HFFc6 (cell line): ENCODE results near the gene ADORA3. TPM values are rescaled to one million over a fixed set of nuclear protein-coding genes. Genes with fewer than 3 reads are reported as not detected.
A peak's percentile ranks its signal among the peaks of the same experiment; 100 is the strongest.

ENCODE experiments used
- DNase-seq: peaks from one replicate; pipeline ENCODE4 v3.0.0-alpha.2; 2018
- H3K27ac Mint-ChIP-seq: 2 replicates; pipeline ENCODE4 v1.8.0; 2020; ENCODE audit warnings: mild to moderate bottlenecking, mixed read lengths
- H3K27me3 Mint-ChIP-seq: 2 replicates; pipeline ENCODE4 v1.8.0; 2021; ENCODE audit warnings: mild to moderate bottlenecking, moderate library complexity, mixed read lengths; ENCODE audit not compliant: insufficient read depth
- H3K36me3 Mint-ChIP-seq: 2 replicates; pipeline ENCODE4 v1.8.0; 2021; ENCODE audit warnings: low read depth, mixed read lengths
- H3K4me1 Mint-ChIP-seq: 2 replicates; pipeline ENCODE4 v1.8.0; 2020; ENCODE audit warnings: low read depth, mixed read lengths
- H3K4me3 Mint-ChIP-seq: 2 replicates; pipeline ENCODE4 v1.8.0; 2020; ENCODE audit warnings: mild to moderate bottlenecking, moderate library complexity, mixed read lengths
- H3K9me3 Mint-ChIP-seq: 2 replicates; pipeline ENCODE4 v1.8.0; 2020; ENCODE audit warnings: mild to moderate bottlenecking, mixed read lengths
- CTCF ChIP-seq: fragments of 200-600 bp; sonication (generic); IDR thresholded peaks from 2 replicates; pipeline ENCODE4 v1.5.0; 2021; ENCODE audit warnings: antibody characterized with exemption, mild to moderate bottlenecking
- total RNA-seq, 6 experiments: library from RNA; stranded (reverse); fragmentation: NEBNext Ultra II Directional; extraction: Animal tissue kit (Norgen Biotek cat#: 25700); gene quantifications; 2 replicates in 1 of 6; 3 replicates in 5 of 6; pipeline ENCODE4 v1.2.3, GENCODE V29; 2021

ADORA3 gene
- total RNA-seq, 6 experiments from 2014 or later: not detected

- peaks cover 47% of the 10 kb centered on the region for H3K36me3 Mint-ChIP-seq
- H3K27ac Mint-ChIP-seq: no peak overlapping the region
- DNase-seq: no peak
- H3K27me3 Mint-ChIP-seq: peaks cover 8% of the 10 kb centered on the region
- no peaks in the 10 kb centered on the region for H3K9me3 Mint-ChIP-seq
- no peak overlapping the region for H3K4me3 Mint-ChIP-seq
- peaks cover 27% of the 10 kb centered on the region for H3K4me1 Mint-ChIP-seq
- TF ChIP-seq CTCF: no peak
These were observed 50.9 kb downstream of the ADORA3 start for GRCh38 chr1:111452581-111452980.

- Mint-ChIP-seq H3K4me1 (peaks cover 44% of the 10 kb centered on the region), H3K27me3 (peaks cover 8% of the 10 kb centered on the region), H3K4me3 (peak overlapping the region; percentile 100), H3K9me3 (no peaks in the 10 kb centered on the region), H3K27ac (peak overlapping the region; percentile 99), H3K36me3 (peaks cover 52% of the 10 kb centered on the region)
- TF ChIP-seq CTCF: no peak
- no peak for DNase-seq
These were observed 53.2 kb downstream of the ADORA3 start for GRCh38 chr1:111450185-111450584.

- H3K4me3 Mint-ChIP-seq: peak overlapping the region; percentile 100
- H3K27ac Mint-ChIP-seq: peak overlapping the region; percentile 99
- H3K27me3 Mint-ChIP-seq: peaks cover 8% of the 10 kb centered on the region
- no peak for DNase-seq
- no peak for TF ChIP-seq CTCF
- no peaks in the 10 kb centered on the region for H3K9me3 Mint-ChIP-seq
- H3K4me1 Mint-ChIP-seq: peaks cover 44% of the 10 kb centered on the region
- H3K36me3 Mint-ChIP-seq: peaks cover 52% of the 10 kb centered on the region
These were observed 53.8 kb downstream of the ADORA3 start for GRCh38 chr1:111449703-111450017.

Other genes with a start within 250 kb of the ADORA3 start
- not detected for gene CHIA, start 212.8 kb downstream of the ADORA3 start, total RNA-seq
- gene OVGP1, start 75.9 kb downstream of the ADORA3 start, total RNA-seq: under 1 TPM in 5 of 6 experiments, not detected in 1; 0.09 to 0.74 (median 0.14) TPM
- gene WDR77, start 54.4 kb downstream of the ADORA3 start, total RNA-seq: 10 to 100 TPM; 42.5 to 53.7 (median 47.7) TPM
- gene ATP5PB, start 54.2 kb downstream of the ADORA3 start, total RNA-seq: 100 to 1,000 TPM; 253 to 293 (median 285) TPM
- gene C1orf162, start 29.6 kb downstream of the ADORA3 start, total RNA-seq: under 1 TPM in 2 of 6 experiments, not detected in 4; 0.33 to 0.52 TPM
- not detected for gene TMIGD3, start within 50 bp of the ADORA3 start, total RNA-seq
- 10 to 100 TPM; 75.7 to 82.9 (median 80.3) TPM for gene RAP1A, start 116.2 kb upstream of the ADORA3 start, total RNA-seq
- 1 to 10 TPM; 1.7 to 3.5 (median 2.6) TPM for gene INKA2, start 235.8 kb upstream of the ADORA3 start, total RNA-seq